Breast epithelium (tissue), 4 donors: ENCODE results near the gene APBA3. TPM values are rescaled to one million over a fixed set of nuclear protein-coding genes. Genes with fewer than 3 reads are reported as not detected.
A peak's percentile ranks its signal among the peaks of the same experiment; 100 is the strongest.

Experiments used
- DNase-seq, 2 donors: peaks; one replicate each; pipeline ENCODE4 v3.0.0-alpha.2; 2019; ENCODE audit warnings: low spot score in 2 of 2
- H3K27ac ChIP-seq, 2 donors: fragments of 200-600 bp; sonication (generic) in 1 of 2; one replicate each; pipeline ENCODE4 v1.5.1; 2016 to 2019; ENCODE audit warnings: mild to moderate bottlenecking in 1 of 2
- H3K27me3 ChIP-seq, 2 donors: fragments of 200-600 bp; sonication (generic) in 1 of 2; one replicate each; pipeline versions ENCODE4 v1.5.1 to v1.6.0; 2017 to 2019; ENCODE audit warnings: control low read depth in 1 of 2, mild to moderate bottlenecking in 1 of 2
- H3K36me3 ChIP-seq: fragments of 200-600 bp; one replicate; pipeline ENCODE4 v1.5.1; 2019
- H3K4me1 ChIP-seq, 2 donors: fragments of 200-600 bp; sonication (generic); one replicate each; pipeline ENCODE4 v1.5.1; 2016 to 2019; ENCODE audit warnings: control low read depth in 1 of 2
- H3K4me3 ChIP-seq, 3 donors: fragments of 200-600 bp; sonication (generic); 1 replicate in 2 of 3; 2 replicates in 1 of 3; pipeline ENCODE4 v1.5.1; 2016 to 2019; ENCODE audit warnings: mild to moderate bottlenecking in 3 of 3, moderate library complexity in 2 of 3
- H3K9me3 ChIP-seq, 2 donors: fragments of 200-600 bp; sonication (generic) in 1 of 2; one replicate each; pipeline ENCODE4 v1.5.1; 2016 to 2019; ENCODE audit warnings: control low read depth in 1 of 2
- CTCF ChIP-seq, 3 donors: fragments of 450-650 bp; IDR thresholded peaks; one replicate each; pipeline ENCODE4 v1.5.1; 2016 to 2017; ENCODE audit warnings: antibody characterized with exemption in 3 of 3, mild to moderate bottlenecking in 3 of 3, moderate library complexity in 3 of 3
- POLR2A ChIP-seq: fragments of 450-650 bp; IDR thresholded peaks from one replicate; pipeline ENCODE4 v1.6.1; 2016; ENCODE audit warnings: antibody characterized with exemption, mild to moderate bottlenecking, moderate library complexity
- POLR2AphosphoS5 ChIP-seq, 3 donors: sonication (generic); formaldehyde crosslinking; IDR thresholded peaks; one replicate each; pipeline ENCODE4 v1.6.1; 2017; ENCODE audit warnings: antibody characterized with exemption in 3 of 3
- intact Hi-C: fragments of 100-400 bp; cut with DNase I; formaldehyde crosslinking; loops from one replicate; pipeline ENCODE4 v1.15.1; 2023; ENCODE audit warnings: low total_unique reads
- total RNA-seq, 3 donors: library from RNA; depleted of rRNA; stranded (reverse); fragments of >200 nt; gene quantifications; one replicate each; pipeline ENCODE4 v1.1.0, GENCODE V29; 2016

Gene APBA3
- total RNA-seq, 3 donors from 2014 or later, result 24.0 to 24.9 (median 24.6) TPM

- no peak for DNase-seq
- intact Hi-C loops, result no loop called here
- TF ChIP-seq POLR2A (no peak), POLR2AphosphoS5 (IDR thresholded peaks at IDR 0.05) (no peak), CTCF (IDR thresholded peaks at IDR 0.05) (no peak)
- no peaks in the 10 kb centered on the region for H3K9me3 ChIP-seq
- H3K27me3 ChIP-seq, result peaks cover 0 to 30% of the 10 kb centered on the region in 2 donors
- H3K4me1 ChIP-seq, result no peaks in the 10 kb centered on the region
- no peaks in the 10 kb centered on the region for H3K36me3 ChIP-seq
- no peak overlapping the region for H3K4me3 ChIP-seq
- no peak overlapping the region for H3K27ac ChIP-seq
Observed at GRCh38 chr19:3803114-3803888, 41.8 kb upstream of the APBA3 start.

- Histone ChIP-seq H3K4me3 (peak overlapping the region in 2 of 3 donors; percentile 33 to 60), H3K27ac (no peak overlapping the region), H3K9me3 (peaks cover 0 to 4% of the 10 kb centered on the region in 2 donors), H3K27me3 (peaks cover 0 to 30% of the 10 kb centered on the region in 2 donors), H3K4me1 (no peaks in the 10 kb centered on the region), H3K36me3 (no peaks in the 10 kb centered on the region)
- intact Hi-C loops, result loop anchor here (2.0 kb wide), 1 partner anchor 73 kb away; no protein-coding TSS in a partner anchor
- TF ChIP-seq POLR2AphosphoS5 (IDR thresholded peaks at IDR 0.05) (no peak), CTCF (IDR thresholded peaks at IDR 0.05) (no peak), POLR2A (no peak)
- DNase-seq, result peak in 1 of 2 donors; percentile 36
Observed at GRCh38 chr19:3801412-3802096, 40.1 kb upstream of the APBA3 start.

GRCh38 chr19:3800996-3801395 lies 39.5 kb upstream of the APBA3 start:
- H3K27me3 ChIP-seq, result peaks cover 0 to 30% of the 10 kb centered on the region in 2 donors

GRCh38 chr19:3798137-3798536 lies 36.6 kb upstream of the APBA3 start:
- peaks cover 0 to 23% of the 10 kb centered on the region in 2 donors for H3K27me3 ChIP-seq
- intact Hi-C loops, result no loop called here
- TF ChIP-seq POLR2A (no peak), POLR2AphosphoS5 (IDR thresholded peaks at IDR 0.05) (no peak), CTCF (IDR thresholded peaks at IDR 0.05) (no peak)
- DNase-seq, result no peak
- no peaks in the 10 kb centered on the region for H3K4me1 ChIP-seq
- H3K4me3 ChIP-seq, result no peak overlapping the region
- H3K9me3 ChIP-seq, result peaks cover 0 to 7% of the 10 kb centered on the region in 2 donors
- no peaks in the 10 kb centered on the region for H3K36me3 ChIP-seq
- H3K27ac ChIP-seq, result no peak overlapping the region

More at GRCh38 chr19:3800996-3801395, 39.5 kb upstream of the APBA3 start:
- no peak for DNase-seq
- Histone ChIP-seq H3K36me3 (no peaks in the 10 kb centered on the region), H3K27ac (no peak overlapping the region), H3K4me3 (peak overlapping the region in 2 of 3 donors; percentile 33 to 60), H3K4me1 (no peaks in the 10 kb centered on the region), H3K9me3 (peaks cover 0 to 7% of the 10 kb centered on the region in 2 donors)
- intact Hi-C loops, result loop anchor here (2.0 kb wide), 1 partner anchor 72 kb away; no protein-coding TSS in a partner anchor
- TF ChIP-seq CTCF (IDR thresholded peaks at IDR 0.05), result no peak

GRCh38 chr19:3796358-3796757 lies 34.9 kb upstream of the APBA3 start:
- Histone ChIP-seq H3K4me3 (no peak overlapping the region), H3K36me3 (no peaks in the 10 kb centered on the region), H3K27me3 (peaks cover 0 to 12% of the 10 kb centered on the region in 2 donors), H3K4me1 (no peaks in the 10 kb centered on the region), H3K27ac (no peak overlapping the region), H3K9me3 (peaks cover 0 to 7% of the 10 kb centered on the region in 2 donors)
- TF ChIP-seq POLR2AphosphoS5 (IDR thresholded peaks at IDR 0.05), result no peak
- TF ChIP-seq CTCF (IDR thresholded peaks at IDR 0.05), result no peak
- no peak for TF ChIP-seq POLR2A
- DNase-seq, result no peak
- intact Hi-C loops, result no loop called here
